IMR-90 (cell line): ENCODE results near the gene BCL2L11. TPM values are rescaled to one million over a fixed set of nuclear protein-coding genes. Genes with fewer than 3 reads are reported as not detected.

Experiments used
- ATAC-seq: fragments of 200-7000 bp; cut with Tn5 transposase; 2 replicates; pipeline ENCODE4 v1.9.1; 2020; ENCODE audit warnings: low read depth, mild to moderate bottlenecking, moderate library complexity
- BruUV-seq: library from RNA; stranded (reverse); fragments of 400-500 nt; replicated peaks from 2 replicates; lab custom pipeline; 2021; lab: Mats Ljungman, UMichigan
- CTCF ChIA-PET: fragments of 300-600 bp; formaldehyde crosslinking; extraction: SDS; loops from one replicate; lab custom pipeline; 2021; ENCODE audit warnings: antibody characterized with exemption; lab: Yijun Ruan, JAX
- POLR2A ChIA-PET: fragments of 300-600 bp; sonication (Branson Sonifier 250); formaldehyde crosslinking; loops from one replicate; lab custom pipeline; 2022; ENCODE audit warnings: antibody characterized with exemption; ENCODE audit not compliant: unreplicated experiment; lab: Charles Lee
- DNase-seq: peaks from one replicate; pipeline ENCODE4 v3.0.0; 2013
- H2AFZ ChIP-seq: replicated peaks from 2 replicates; pipeline ENCODE3; 2013; ENCODE audit warnings: low read length, mild to moderate bottlenecking; ENCODE audit not compliant: poor library complexity
- H2AK5ac ChIP-seq: 2 replicates; pipeline ENCODE4 v1.6.1; 2013; ENCODE audit warnings: low read depth, low read length, inconsistent platforms
- H2AK9ac ChIP-seq: replicated peaks from 2 replicates; pipeline ENCODE3; 2013; ENCODE audit warnings: mild to moderate bottlenecking, low read depth, low read length, moderate library complexity; ENCODE audit not compliant: poor library complexity
- H2BK120ac ChIP-seq: 2 replicates; pipeline ENCODE4 v1.6.1; 2013; ENCODE audit warnings: low read depth, low read length, inconsistent platforms
- H2BK15ac ChIP-seq: 3 replicates; pipeline ENCODE4 v1.6.1; 2013; ENCODE audit warnings: low read depth, low read length, inconsistent platforms
- H2BK20ac ChIP-seq: 2 replicates; pipeline ENCODE4 v1.6.1; 2013; ENCODE audit warnings: low read depth, mild to moderate bottlenecking, inconsistent platforms, low read length, moderate library complexity
- H2BK5ac ChIP-seq: 2 replicates; pipeline ENCODE4 v1.6.1; 2013; ENCODE audit warnings: mild to moderate bottlenecking, low read depth, low read length, inconsistent platforms; ENCODE audit not compliant: poor library complexity, severe bottlenecking
- H3K14ac ChIP-seq: replicated peaks from 2 replicates; pipeline ENCODE4 v1.6.1; 2013; ENCODE audit warnings: low read depth, low read length, inconsistent platforms
- H3K18ac ChIP-seq: 2 replicates; pipeline ENCODE4 v1.6.1; 2013; ENCODE audit warnings: low read depth, low read length, control low read depth
- H3K23ac ChIP-seq: 2 replicates; pipeline ENCODE4 v1.6.1; 2013; ENCODE audit warnings: low read depth, low read length, inconsistent platforms
- H3K27ac ChIP-seq: 2 replicates; pipeline ENCODE4 v1.5.1; 2013; ENCODE audit warnings: mild to moderate bottlenecking, control low read depth, low read length; ENCODE audit not compliant: insufficient read depth
- H3K27me3 ChIP-seq: 2 replicates; pipeline ENCODE4 v1.6.1; 2013; ENCODE audit warnings: low read length; ENCODE audit not compliant: control insufficient read depth, insufficient read depth
- H3K36me3 ChIP-seq: 2 replicates; pipeline ENCODE4 v1.6.1; 2013; ENCODE audit warnings: low read length, mixed read lengths; ENCODE audit not compliant: control insufficient read depth, insufficient read depth
- H3K4ac ChIP-seq: 2 replicates; pipeline ENCODE4 v1.6.1; 2013; ENCODE audit warnings: low read depth, low read length, inconsistent platforms
- H3K4me1 ChIP-seq: 2 replicates; pipeline ENCODE4 v1.6.1; 2013; ENCODE audit warnings: low read length, mixed read lengths; ENCODE audit not compliant: control insufficient read depth, insufficient read depth
- H3K4me2 ChIP-seq: 2 replicates; pipeline ENCODE4 v1.6.1; 2013; ENCODE audit warnings: low read depth, mild to moderate bottlenecking, control low read depth, low read length, moderate library complexity
- H3K4me3 ChIP-seq: 2 replicates; pipeline ENCODE4 v1.5.1; 2013; ENCODE audit warnings: low read depth, mild to moderate bottlenecking, control low read depth, low read length, moderate library complexity; ENCODE audit not compliant: insufficient read depth
- H3K56ac ChIP-seq: 2 replicates; pipeline ENCODE4 v1.6.1; 2013; ENCODE audit warnings: low read length, inconsistent platforms; ENCODE audit not compliant: insufficient read depth; ENCODE audit errors: extremely low read depth
- H3K79me1 ChIP-seq, 2 experiments: 2 replicates each; pipeline ENCODE4 v1.6.1; 2013; ENCODE audit warnings: low read length in 2 of 2, inconsistent platforms in 1 of 2, low read depth in 1 of 2
- H3K9ac ChIP-seq: 2 replicates; pipeline ENCODE4 v1.6.1; 2013; ENCODE audit warnings: low read depth, low read length, control low read depth
- H3K9me1 ChIP-seq: 2 replicates; pipeline ENCODE4 v1.6.1; 2013; ENCODE audit warnings: low read length, inconsistent platforms; ENCODE audit not compliant: insufficient read depth
- H3K9me3 ChIP-seq: 2 replicates; pipeline ENCODE4 v1.6.1; 2013; ENCODE audit warnings: low read length; ENCODE audit not compliant: control insufficient read depth, insufficient read depth
- H4K20me1 ChIP-seq: 2 replicates; pipeline ENCODE4 v1.6.1; 2013; ENCODE audit warnings: low read length, inconsistent platforms; ENCODE audit not compliant: insufficient read depth
- H4K5ac ChIP-seq: 2 replicates; pipeline ENCODE4 v1.6.1; 2013; ENCODE audit warnings: mild to moderate bottlenecking, low read depth, low read length, control low read depth
- H4K8ac ChIP-seq, 2 experiments: 2 replicates each; pipeline ENCODE4 v1.6.1; 2013; ENCODE audit warnings: low read depth in 2 of 2, low read length in 2 of 2, control low read depth in 1 of 2, inconsistent platforms in 1 of 2
- H4K91ac ChIP-seq: 2 replicates; pipeline ENCODE4 v1.6.1; 2013; ENCODE audit warnings: low read depth, low read length, inconsistent platforms; ENCODE audit not compliant: insufficient read depth
- BHLHE40 ChIP-seq: fragments of 150-350 bp; IDR thresholded peaks from 2 replicates; pipeline ENCODE4 v1.6.1; 2016; ENCODE audit warnings: mild to moderate bottlenecking, low read depth, low read length
- CEBPB ChIP-seq: IDR thresholded peaks from 2 replicates; pipeline ENCODE4 v1.6.1; 2012; ENCODE audit warnings: low read depth, low read length, improper control_type of control experiment
- CHD1 ChIP-seq: IDR thresholded peaks from 2 replicates; pipeline ENCODE4 v1.6.1; 2012; ENCODE audit warnings: low read depth, low read length, improper control_type of control experiment
- FOS ChIP-seq: fragments of 150-350 bp; IDR thresholded peaks from 2 replicates; pipeline ENCODE4 v1.6.1; 2016; ENCODE audit warnings: low read depth, low read length
- MAFK ChIP-seq: IDR thresholded peaks from 2 replicates; pipeline ENCODE4 v1.6.1; 2012; ENCODE audit warnings: low read depth, low read length, improper control_type of control experiment
- MAZ ChIP-seq: IDR thresholded peaks from 2 replicates; pipeline ENCODE4 v1.6.1; 2012; ENCODE audit warnings: low read depth, mild to moderate bottlenecking, low read length, improper control_type of control experiment, moderate library complexity, borderline replicate concordance
- MXI1 ChIP-seq: IDR thresholded peaks from 2 replicates; pipeline ENCODE4 v1.6.1; 2012; ENCODE audit warnings: low read depth, mild to moderate bottlenecking, low read length, moderate library complexity, borderline replicate concordance
- NFE2L2 ChIP-seq: fragments of 150-350 bp; IDR thresholded peaks from 2 replicates; pipeline ENCODE4 v1.6.1; 2016; ENCODE audit warnings: low read depth, mild to moderate bottlenecking, low read length
- POLR2A ChIP-seq: IDR thresholded peaks from 2 replicates; pipeline ENCODE4 v1.6.1; 2012; ENCODE audit warnings: mild to moderate bottlenecking, low read depth, low read length
- RAD21 ChIP-seq: IDR thresholded peaks from 2 replicates; pipeline ENCODE4 v1.6.1; 2012; ENCODE audit warnings: low read length, improper control_type of control experiment
- RCOR1 ChIP-seq: IDR thresholded peaks from 2 replicates; pipeline ENCODE4 v1.6.1; 2012; ENCODE audit warnings: mild to moderate bottlenecking, low read length, improper control_type of control experiment; ENCODE audit not compliant: insufficient replicate concordance
- RFX5 ChIP-seq: IDR thresholded peaks from 2 replicates; pipeline ENCODE4 v1.8.0; 2012; ENCODE audit warnings: low read depth, mild to moderate bottlenecking, low read length, moderate library complexity
- SMC3 ChIP-seq: fragments of 150-350 bp; IDR thresholded peaks from 2 replicates; pipeline ENCODE4 v1.6.1; 2016; ENCODE audit warnings: low read depth, mild to moderate bottlenecking, antibody characterized with exemption, low read length, moderate library complexity
- WGBS, 2 experiments: methylation state at CpG; one replicate each; pipeline versions ENCODE4 v1.1.5 to v1.1.7; 2013; ENCODE audit warnings: missing lambda C conversion rate in 2 of 2; ENCODE audit not compliant: insufficient read length in 1 of 2; ENCODE audit errors: extremely low coverage in 2 of 2; 5-methylcytosine and 5-hydroxymethylcytosine counted together
- dilution Hi-C: fragments of 300-500 bp; cut with HindIII; formaldehyde crosslinking; loops from one replicate; pipeline ENCODE4 v1.14.3; 2018; ENCODE audit warnings: low sequenced_read_pairs; ENCODE audit not compliant: unreplicated experiment
- in situ Hi-C: fragments of 300-500 bp; cut with MboI; formaldehyde crosslinking; loops from 3 replicates; pipeline ENCODE4 v1.14.3; 2019; ENCODE audit warnings: low sequenced_read_pairs, inconsistent platforms, mixed read lengths
- intact Hi-C: fragments of 100-400 bp; cut with micrococcal nuclease; formaldehyde crosslinking; loops from 2 replicates; pipeline ENCODE4 v1.10.0; 2022
- polyA plus RNA-seq, 3 experiments: library from polyadenylated mRNA; depleted of rRNA; stranded (reverse); fragments of >200 nt; gene quantifications; 2 replicates each; pipeline ENCODE4 v1.2.3, GENCODE V29; 2012; ENCODE audit warnings: low replicate concordance in 1 of 3
- total RNA-seq: library from RNA; depleted of rRNA; stranded (reverse); fragments of >200 nt; gene quantifications from 2 replicates; pipeline ENCODE4 v1.2.3, GENCODE V29; 2012
- TF ChIP-seq, protein P1 (sequence below): conservative IDR thresholded peaks from 2 replicates; pipeline ENCODE4 v1.5.1; 2012; ENCODE audit warnings: mild to moderate bottlenecking, low read depth, low read length, improper control_type of control experiment
- TF ChIP-seq, protein P2 (sequence below): fragments of 150-350 bp; IDR thresholded peaks from 2 replicates; pipeline ENCODE4 v1.6.1; 2017; ENCODE audit warnings: mild to moderate bottlenecking, antibody characterized with exemption, low read length, low read depth
- TF ChIP-seq, protein P3 (sequence below): fragments of 150-350 bp; IDR thresholded peaks from 2 replicates; pipeline ENCODE4 v1.6.1; 2016; ENCODE audit warnings: low read depth, mild to moderate bottlenecking, low read length, moderate library complexity, borderline replicate concordance

BCL2L11 gene
- total and polyA plus RNA-seq, 2 of the 4 experiments (the other 2 are of a cell fraction) = 1.1 to 1.7 TPM

DNA sequence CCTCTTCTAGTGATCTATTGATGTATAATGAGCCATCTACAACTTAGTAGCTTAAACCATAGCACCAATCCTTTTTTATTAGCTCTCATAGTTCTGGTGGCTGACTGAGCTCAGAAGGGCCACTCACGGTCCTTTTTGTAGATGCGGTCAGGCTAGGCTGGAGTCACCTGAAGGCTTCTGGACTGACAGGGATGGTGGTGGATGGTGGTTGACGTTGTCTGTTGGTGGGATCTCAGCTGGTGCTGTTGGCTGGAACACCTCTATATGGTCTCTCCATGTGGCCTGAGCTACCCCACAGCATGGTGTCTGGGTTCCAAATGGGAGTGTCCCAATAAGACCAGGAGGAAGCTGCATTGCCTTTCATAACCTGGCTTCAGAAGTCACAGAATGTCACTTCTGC is 68.0 kb downstream of the BCL2L11 start:
- Histone ChIP-seq H3K9ac (no peak overlapping the region), H2AFZ (no peak overlapping the region), H3K18ac (no peak overlapping the region), H4K91ac (no peak overlapping the region), H2AK5ac (no peak overlapping the region), H3K4ac (no peak overlapping the region), H3K4me3 (no peak overlapping the region), H3K27me3 (peaks cover 10% of the 10 kb centered on the region), H4K20me1 (no peaks in the 10 kb centered on the region), H3K9me3 (no peaks in the 10 kb centered on the region), H2AK9ac (no peak overlapping the region), H3K36me3 (no peaks in the 10 kb centered on the region), H3K9me1 (no peaks in the 10 kb centered on the region; the same call in 1 of the 2 replicates), H3K27ac (no peak overlapping the region), H3K4me2 (no peak overlapping the region), H3K79me1 (no peaks in the 10 kb centered on the region), H2BK5ac (no peak overlapping the region), H3K56ac (no peak overlapping the region), H3K23ac (no peak overlapping the region), H3K4me1 (no peaks in the 10 kb centered on the region), H2BK20ac (no peak overlapping the region), H2BK15ac (no peak overlapping the region), H3K14ac (no peak overlapping the region), H4K8ac (no peak overlapping the region), H2BK120ac (no peak overlapping the region), H4K5ac (no peak overlapping the region)
- TF ChIP-seq MAZ = no peak
- TF ChIP-seq, protein P1, sequence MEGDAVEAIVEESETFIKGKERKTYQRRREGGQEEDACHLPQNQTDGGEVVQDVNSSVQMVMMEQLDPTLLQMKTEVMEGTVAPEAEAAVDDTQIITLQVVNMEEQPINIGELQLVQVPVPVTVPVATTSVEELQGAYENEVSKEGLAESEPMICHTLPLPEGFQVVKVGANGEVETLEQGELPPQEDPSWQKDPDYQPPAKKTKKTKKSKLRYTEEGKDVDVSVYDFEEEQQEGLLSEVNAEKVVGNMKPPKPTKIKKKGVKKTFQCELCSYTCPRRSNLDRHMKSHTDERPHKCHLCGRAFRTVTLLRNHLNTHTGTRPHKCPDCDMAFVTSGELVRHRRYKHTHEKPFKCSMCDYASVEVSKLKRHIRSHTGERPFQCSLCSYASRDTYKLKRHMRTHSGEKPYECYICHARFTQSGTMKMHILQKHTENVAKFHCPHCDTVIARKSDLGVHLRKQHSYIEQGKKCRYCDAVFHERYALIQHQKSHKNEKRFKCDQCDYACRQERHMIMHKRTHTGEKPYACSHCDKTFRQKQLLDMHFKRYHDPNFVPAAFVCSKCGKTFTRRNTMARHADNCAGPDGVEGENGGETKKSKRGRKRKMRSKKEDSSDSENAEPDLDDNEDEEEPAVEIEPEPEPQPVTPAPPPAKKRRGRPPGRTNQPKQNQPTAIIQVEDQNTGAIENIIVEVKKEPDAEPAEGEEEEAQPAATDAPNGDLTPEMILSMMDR = no peak
- no peak for TF ChIP-seq CHD1
- TF ChIP-seq MAFK = no peak
- TF ChIP-seq, protein P2, sequence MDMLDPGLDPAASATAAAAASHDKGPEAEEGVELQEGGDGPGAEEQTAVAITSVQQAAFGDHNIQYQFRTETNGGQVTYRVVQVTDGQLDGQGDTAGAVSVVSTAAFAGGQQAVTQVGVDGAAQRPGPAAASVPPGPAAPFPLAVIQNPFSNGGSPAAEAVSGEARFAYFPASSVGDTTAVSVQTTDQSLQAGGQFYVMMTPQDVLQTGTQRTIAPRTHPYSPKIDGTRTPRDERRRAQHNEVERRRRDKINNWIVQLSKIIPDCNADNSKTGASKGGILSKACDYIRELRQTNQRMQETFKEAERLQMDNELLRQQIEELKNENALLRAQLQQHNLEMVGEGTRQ = no peak
- TF ChIP-seq NFE2L2 = no peak
- no peak for TF ChIP-seq POLR2A
- no peak for TF ChIP-seq RAD21
- no peak for TF ChIP-seq SMC3
- TF ChIP-seq, protein P3, sequence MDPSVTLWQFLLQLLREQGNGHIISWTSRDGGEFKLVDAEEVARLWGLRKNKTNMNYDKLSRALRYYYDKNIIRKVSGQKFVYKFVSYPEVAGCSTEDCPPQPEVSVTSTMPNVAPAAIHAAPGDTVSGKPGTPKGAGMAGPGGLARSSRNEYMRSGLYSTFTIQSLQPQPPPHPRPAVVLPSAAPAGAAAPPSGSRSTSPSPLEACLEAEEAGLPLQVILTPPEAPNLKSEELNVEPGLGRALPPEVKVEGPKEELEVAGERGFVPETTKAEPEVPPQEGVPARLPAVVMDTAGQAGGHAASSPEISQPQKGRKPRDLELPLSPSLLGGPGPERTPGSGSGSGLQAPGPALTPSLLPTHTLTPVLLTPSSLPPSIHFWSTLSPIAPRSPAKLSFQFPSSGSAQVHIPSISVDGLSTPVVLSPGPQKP = no peak
- no peak for TF ChIP-seq RFX5
- TF ChIP-seq FOS = no peak
- no peak for TF ChIP-seq MXI1
- TF ChIP-seq BHLHE40 = no peak
- no peak for TF ChIP-seq CEBPB
- no peak for TF ChIP-seq RCOR1
- BruUV-seq = no TSS peak
- dilution Hi-C loops (no loop called here), intact Hi-C loops (loop anchor here (1.0 kb wide), 1 partner anchor 9 kb away; no protein-coding TSS in a partner anchor), in situ Hi-C loops (no loop called here)
- ATAC-seq (no peak), DNase-seq (no peak)
- CTCF ChIA-PET = no interaction called here
- no CpG with 5 or more reads among the region's 3 CpGs for WGBS, 2 experiments
- POLR2A ChIA-PET = interaction anchor here (0.6 kb wide), 1 partner anchor 20 kb away, joined by 5 read pairs; no protein-coding TSS in a partner anchor
